GM21786 (cell line): ENCODE results near the gene HDAC11.

Source experiments
- ATAC-seq: cut with Tn5 transposase; IDR thresholded peaks from one replicate; pipeline ENCODE4 v1.9.1; 2021; ENCODE audit not compliant: unreplicated experiment

Gene HDAC11

GRCh38 chr3:13540297-13540995 lies 60.3 kb downstream of the HDAC11 start:
- no peak for ATAC-seq

GRCh38 chr3:13541691-13542090 lies 61.6 kb downstream of the HDAC11 start:
- no peak for ATAC-seq

- ATAC-seq: no peak
Observed at GRCh38 chr3:13542142-13542541, 62.0 kb downstream of the HDAC11 start.

- ATAC-seq: no peak
Observed at GRCh38 chr3:13543253-13543652, 63.1 kb downstream of the HDAC11 start.

GRCh38 chr3:13544293-13544831 lies 64.3 kb downstream of the HDAC11 start:
- ATAC-seq: no peak

GRCh38 chr3:13544951-13545651 lies 65.0 kb downstream of the HDAC11 start:
- ATAC-seq: no peak

- no peak for ATAC-seq
Observed at GRCh38 chr3:13545952-13546454, 65.9 kb downstream of the HDAC11 start.

GRCh38 chr3:13546667-13547171 lies 66.6 kb downstream of the HDAC11 start:
- ATAC-seq: no peak

- ATAC-seq: no peak
Observed at GRCh38 chr3:13547591-13548371, 67.7 kb downstream of the HDAC11 start.

GRCh38 chr3:13548696-13549622 lies 68.9 kb downstream of the HDAC11 start, which contains the start of gene FBLN2:
FBLN2 (plus strand) TSS chr3:13549125; CDS start chr3:13570356, 21,231 bp downstream.
- ATAC-seq: no peak

GRCh38 chr3:13549623-13550422 lies 69.7 kb downstream of the HDAC11 start:
- ATAC-seq: no peak

GRCh38 chr3:13550423-13550690 lies 70.3 kb downstream of the HDAC11 start:
- ATAC-seq: no peak

GRCh38 chr3:13550791-13551360 lies 70.8 kb downstream of the HDAC11 start:
- ATAC-seq: no peak

GRCh38 chr3:13552857-13553652 lies 72.9 kb downstream of the HDAC11 start:
- no peak for ATAC-seq

GRCh38 chr3:13553686-13554085 lies 73.6 kb downstream of the HDAC11 start:
- no peak for ATAC-seq

GRCh38 chr3:13555753-13556152 lies 75.6 kb downstream of the HDAC11 start:
- ATAC-seq: no peak
